Measurements from ENCODE around the gene ADGRF3.
"Not testable (repeated sequence)": the region's sequence is repeated elsewhere in the genome, so short reads cannot be mapped to it uniquely, and the experiment has no call there.

Gene ADGRF3

DNA sequence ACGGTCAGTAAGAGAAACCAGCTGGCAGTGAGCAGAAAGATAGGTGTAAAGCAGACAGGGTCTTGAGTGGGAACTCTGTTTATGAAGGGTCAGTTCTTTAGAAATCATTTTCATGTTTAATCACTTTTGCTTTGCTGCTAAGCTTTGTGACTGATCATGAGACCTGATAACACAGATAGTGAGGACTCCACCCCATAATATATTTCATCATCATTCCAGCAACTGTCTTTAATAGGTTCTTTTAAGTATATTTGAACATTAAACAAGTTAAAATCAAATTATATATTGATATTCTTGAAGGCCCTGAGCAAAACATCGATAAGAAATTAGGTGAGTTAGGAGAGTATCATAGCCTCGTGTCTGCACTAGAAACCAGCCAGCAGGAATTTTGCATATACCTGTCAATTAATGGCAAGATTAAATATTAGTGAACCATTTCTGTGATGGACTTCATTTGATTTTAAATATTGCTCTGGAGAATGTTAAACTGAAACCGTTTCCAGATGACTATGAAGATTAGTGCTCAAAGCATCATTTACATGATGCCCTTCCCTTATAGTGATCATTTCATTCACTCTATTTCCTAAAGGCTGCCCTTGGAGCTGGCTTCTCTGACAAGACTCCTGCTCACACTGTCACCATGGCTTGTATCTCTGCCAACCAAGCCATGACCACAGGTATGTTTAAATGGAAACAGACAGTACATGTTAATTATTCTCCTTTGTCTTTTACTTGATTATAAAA, 69.9 kb downstream of the ADGRF3 start:
- DNase-seq: no peak

DNA sequence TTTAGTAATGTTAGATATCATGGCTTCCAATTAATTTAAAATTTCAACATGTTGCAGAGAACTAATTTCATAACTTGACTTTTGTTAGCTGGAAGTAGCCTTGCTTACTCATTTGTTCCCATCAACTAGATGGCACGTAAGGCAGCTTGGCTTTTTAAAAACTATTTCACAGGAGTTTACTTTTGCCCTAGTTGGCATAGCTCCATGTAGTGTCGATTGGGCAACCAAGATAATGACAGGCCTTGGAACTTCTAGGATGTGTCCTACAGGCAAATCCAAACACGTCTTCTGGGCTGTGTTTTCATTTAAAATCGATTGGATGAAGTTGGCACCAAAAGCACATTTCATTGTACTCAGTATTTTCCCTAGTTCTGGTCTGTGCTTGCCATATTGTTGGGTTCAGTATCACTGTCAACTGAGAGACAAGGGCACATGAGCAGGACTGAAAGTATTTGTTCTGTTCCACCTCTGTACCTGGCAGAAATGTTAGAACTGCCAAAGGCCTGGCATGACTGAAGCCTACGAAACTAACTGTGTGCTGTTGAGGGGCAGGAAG, 72.5 kb downstream of the ADGRF3 start:
- no peak for DNase-seq

DNA sequence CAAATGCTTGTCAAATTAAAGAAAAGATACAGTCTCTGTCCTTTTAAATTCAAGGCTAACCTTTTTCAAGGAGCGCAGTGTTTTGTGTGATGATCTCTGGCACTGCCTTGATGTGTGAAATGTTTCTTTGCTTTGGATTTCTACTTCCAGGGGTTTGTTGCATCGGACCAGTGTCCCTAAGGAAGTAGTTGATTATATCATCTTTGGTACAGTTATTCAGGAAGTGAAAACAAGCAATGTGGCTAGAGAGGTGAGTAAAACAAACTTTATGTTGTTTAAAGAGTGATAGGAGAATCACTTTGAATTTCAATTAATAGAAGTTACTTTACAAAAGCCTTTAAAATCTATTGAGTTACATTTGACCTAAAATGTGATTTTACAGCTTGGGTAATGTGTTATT, 73.1 kb downstream of the ADGRF3 start:
- DNase-seq: no peak

DNA sequence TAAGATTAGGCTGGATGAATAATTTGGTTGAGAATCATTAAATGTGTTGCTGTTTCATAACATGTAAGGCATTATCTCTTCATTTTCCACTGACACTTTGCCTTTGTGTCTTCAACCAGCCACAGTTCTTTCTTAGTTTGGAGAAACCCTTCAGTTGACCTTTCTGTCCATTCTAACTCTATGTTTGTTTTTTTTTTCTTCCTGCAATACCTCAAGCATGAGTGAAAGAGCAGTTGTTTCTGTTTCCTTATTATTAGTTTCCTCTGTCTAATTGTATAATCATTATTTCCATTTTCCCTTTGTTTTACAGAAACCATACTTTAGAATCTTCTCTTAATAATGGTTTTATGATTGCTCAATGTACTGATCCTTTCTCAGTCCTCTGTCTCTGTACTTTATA, 76.2 kb downstream of the ADGRF3 start:
- DNase-seq: no peak

DNA sequence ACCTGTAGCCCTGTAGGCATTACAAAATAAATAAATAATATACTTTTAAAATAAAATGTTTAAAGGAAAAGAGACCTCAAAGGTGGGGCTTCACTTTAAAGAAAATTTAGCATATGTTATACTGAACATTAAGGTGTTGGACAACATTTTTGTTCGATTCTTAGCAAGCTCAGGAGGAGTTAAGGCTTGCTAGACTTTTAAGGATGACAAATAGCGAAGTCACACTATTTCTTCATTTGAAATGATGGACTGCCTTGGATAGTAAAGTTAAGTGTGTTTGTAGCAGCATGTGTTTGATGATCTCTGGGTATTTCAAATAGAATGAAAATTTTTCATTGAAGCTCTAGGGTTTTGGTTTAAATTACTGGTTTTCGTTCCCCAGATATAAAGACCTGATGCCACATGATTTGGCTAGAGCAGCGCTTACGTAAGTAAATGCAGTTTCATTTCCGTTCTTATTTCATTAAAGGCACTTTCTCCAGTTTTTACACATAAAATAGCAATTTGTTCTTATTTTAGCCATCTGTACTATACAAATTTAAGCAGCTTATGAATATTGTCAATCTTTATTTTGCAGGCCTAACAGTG, 76.9 kb downstream of the ADGRF3 start:
- no peak for DNase-seq

DNA sequence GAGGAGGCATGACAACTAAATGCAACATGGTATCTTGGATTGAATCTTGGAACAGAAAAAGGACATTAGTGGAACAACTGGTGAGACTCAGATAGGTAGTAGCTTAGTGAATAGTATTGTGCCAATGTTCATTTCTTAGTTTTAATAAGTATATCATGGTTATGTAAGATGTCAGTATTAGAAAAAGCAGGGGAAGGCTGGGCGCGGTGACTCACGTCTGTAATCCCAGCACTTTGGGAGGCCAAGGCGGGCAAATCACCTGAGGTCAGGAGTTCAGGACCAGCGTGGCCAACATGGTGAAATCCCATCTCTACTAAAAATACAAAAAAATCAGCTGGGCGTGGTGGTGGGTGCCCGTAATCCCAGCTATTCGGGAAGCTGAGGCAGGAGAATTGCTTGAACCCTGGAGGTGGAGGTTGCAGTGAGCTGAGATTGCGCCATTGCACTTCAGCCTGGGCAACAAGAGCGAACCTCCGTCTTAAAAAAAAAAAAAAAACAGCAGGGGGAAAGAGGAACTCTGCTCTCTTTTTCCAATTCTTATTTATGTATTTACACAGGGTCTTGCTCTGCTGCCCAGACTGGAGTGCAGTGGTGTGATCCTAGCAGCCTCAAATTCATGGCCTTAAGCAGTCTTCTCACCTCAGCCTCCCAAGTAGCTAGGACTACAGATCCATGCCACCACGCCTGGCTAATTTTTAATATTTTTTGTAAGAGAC, 77.8 kb downstream of the ADGRF3 start:
- not testable (repeated sequence) for DNase-seq

DNA sequence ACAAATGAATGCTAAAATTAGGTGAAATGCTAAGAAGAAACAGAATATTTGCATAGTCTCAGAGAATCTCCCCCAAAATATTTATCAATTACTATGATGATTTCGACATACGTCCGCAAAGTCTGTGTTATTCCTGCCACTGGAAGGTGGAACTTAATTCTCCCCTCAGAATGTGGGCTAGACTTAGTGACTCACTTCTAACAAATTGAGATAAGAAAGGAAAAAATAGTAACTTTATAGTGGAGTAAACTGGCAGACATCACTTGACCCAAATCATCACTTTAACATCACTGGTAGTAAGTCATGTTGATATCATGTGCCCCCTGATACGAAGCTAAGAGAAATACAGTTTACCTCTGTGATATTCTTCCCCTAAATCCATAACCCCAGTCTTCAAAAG, 78.4 kb downstream of the ADGRF3 start:
- DNase-seq: no peak

DNA sequence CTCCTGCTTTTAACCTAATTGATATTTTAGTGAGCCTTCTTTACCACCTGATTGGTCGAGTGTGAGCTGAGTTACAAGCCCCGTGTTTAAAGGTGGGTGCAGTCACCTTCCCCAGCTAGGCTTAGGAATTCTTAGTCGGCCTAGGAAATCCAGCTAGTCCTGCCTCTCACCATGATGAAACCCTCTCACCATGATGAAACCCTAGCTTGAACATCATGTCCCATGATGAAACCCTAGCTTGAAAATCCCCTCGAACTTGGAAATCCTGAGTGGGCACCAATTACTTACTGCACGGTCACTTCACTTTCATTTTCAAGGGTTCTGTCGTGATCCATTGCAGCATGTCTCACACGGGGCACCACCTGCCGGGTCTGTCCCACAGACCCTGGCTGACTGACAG, 87.8 kb downstream of the ADGRF3 start:
- not testable (repeated sequence) for DNase-seq

Measured in islet precursor cell (in vitro differentiated cells).